ENCODE results near the gene SLC25A43.

SLC25A43 gene

GRCh38 chrX:119500061-119500800 lies 101.1 kb downstream of the SLC25A43 start:
- DNase-seq (ENCODE audit: low spot score): no peak

GRCh38 chrX:119501511-119502148 lies 102.5 kb downstream of the SLC25A43 start:
- DNase-seq (ENCODE audit: low spot score): no peak

GRCh38 chrX:119502727-119503483 lies 103.8 kb downstream of the SLC25A43 start:
- DNase-seq (ENCODE audit: low spot score): peak; percentile 47

- DNase-seq (ENCODE audit: low spot score): peak; percentile 88
Observed at GRCh38 chrX:119503484-119503861, 104.3 kb downstream of the SLC25A43 start.

Data from GM03348 (cell line).